Neural crest cell (in vitro differentiated cells): ENCODE measurements around the gene MAP3K7CL. TPM values are rescaled to one million over a fixed set of nuclear protein-coding genes. Genes with fewer than 3 reads are reported as not detected.

Source experiments
- DNase-seq: peaks from one replicate; pipeline ENCODE4 v3.0.0; 2021; ENCODE audit warnings: low read depth, mixed read lengths, low spot score
- H3K27ac Mint-ChIP-seq: one replicate; pipeline ENCODE4 v1.8.0; 2021; ENCODE audit warnings: mild to moderate bottlenecking, mixed read lengths; ENCODE audit not compliant: unreplicated experiment
- H3K27me3 Mint-ChIP-seq: 2 replicates; pipeline ENCODE4 v1.8.0; 2021; ENCODE audit warnings: low read depth, mild to moderate bottlenecking, mixed read lengths
- H3K36me3 Mint-ChIP-seq: 2 replicates; pipeline ENCODE4 v1.8.0; 2021; ENCODE audit warnings: low read depth, mild to moderate bottlenecking, mixed read lengths
- H3K4me1 Mint-ChIP-seq: 2 replicates; pipeline ENCODE4 v1.8.0; 2021; ENCODE audit warnings: mixed read lengths
- H3K4me3 Mint-ChIP-seq: one replicate; pipeline ENCODE4 v1.8.0; 2021; ENCODE audit warnings: mild to moderate bottlenecking, mixed read lengths
- H3K9me3 Mint-ChIP-seq: 2 replicates; pipeline ENCODE4 v1.8.0; 2021; ENCODE audit warnings: mixed read lengths
- CTCF ChIP-seq: fragments of 200-600 bp; sonication (generic); conservative IDR thresholded peaks from 2 replicates; pipeline ENCODE4 v1.5.0; 2021; ENCODE audit warnings: antibody characterized with exemption, mild to moderate bottlenecking
- long read RNA-seq: library from polyadenylated mRNA; unstranded; transcript quantifications from one replicate; pipeline ENCODE4 v2.0.0, GENCODE V29; 2020
- total RNA-seq: library from RNA; stranded (reverse); gene quantifications from 2 replicates; pipeline ENCODE4 v1.2.1, GENCODE V29; 2021

The MAP3K7CL gene
- total RNA-seq = not detected in 2 replicates
- long read RNA-seq = 0 reads

- Mint-ChIP-seq H3K4me1 (no peaks in the 10 kb centered on the region), H3K36me3 (peaks cover 3% of the 10 kb centered on the region), H3K27me3 (no peaks in the 10 kb centered on the region), H3K27ac (no peak within 1 kb of the TSS), H3K9me3 (peaks cover 10% of the 10 kb centered on the region), H3K4me3 (no peak within 1 kb of the TSS)
- no peak for TF ChIP-seq CTCF
- DNase-seq = no peak
Observed at GRCh38 chr21:29130270-29130969, at the start of gene MAP3K7CL. Gene MAP3K7CL (plus strand): TSS chr21:29130644. CDS start chr21:29133345, 2,701 bp downstream.

GRCh38 chr21:29082046-29082815, 48.2 kb upstream of the MAP3K7CL start:
- no peak overlapping the region for H3K4me3 Mint-ChIP-seq
- H3K27ac Mint-ChIP-seq = no peak overlapping the region
- TF ChIP-seq CTCF = no peak
- H3K9me3 Mint-ChIP-seq = no peaks in the 10 kb centered on the region
- H3K4me1 Mint-ChIP-seq = no peaks in the 10 kb centered on the region
- no peaks in the 10 kb centered on the region for H3K36me3 Mint-ChIP-seq
- H3K27me3 Mint-ChIP-seq = peaks cover 16% of the 10 kb centered on the region
- no peak for DNase-seq

GRCh38 chr21:29083306-29083705, 47.1 kb upstream of the MAP3K7CL start:
- TF ChIP-seq CTCF = no peak
- H3K27ac Mint-ChIP-seq = no peak overlapping the region
- no peaks in the 10 kb centered on the region for H3K4me1 Mint-ChIP-seq
- H3K4me3 Mint-ChIP-seq = no peak overlapping the region
- H3K27me3 Mint-ChIP-seq = peaks cover 16% of the 10 kb centered on the region
- no peak for DNase-seq
- no peaks in the 10 kb centered on the region for H3K36me3 Mint-ChIP-seq
- H3K9me3 Mint-ChIP-seq = no peaks in the 10 kb centered on the region

GRCh38 chr21:29084372-29084771, 46.1 kb upstream of the MAP3K7CL start:
- H3K36me3 Mint-ChIP-seq = no peaks in the 10 kb centered on the region
- no peak for TF ChIP-seq CTCF
- no peak overlapping the region for H3K27ac Mint-ChIP-seq
- H3K4me3 Mint-ChIP-seq = no peak overlapping the region
- no peaks in the 10 kb centered on the region for H3K9me3 Mint-ChIP-seq
- H3K27me3 Mint-ChIP-seq = peaks cover 16% of the 10 kb centered on the region
- no peaks in the 10 kb centered on the region for H3K4me1 Mint-ChIP-seq
- no peak for DNase-seq

- no peak for TF ChIP-seq CTCF
- Mint-ChIP-seq H3K4me3 (no peak overlapping the region), H3K9me3 (no peaks in the 10 kb centered on the region), H3K4me1 (peaks cover 5% of the 10 kb centered on the region), H3K27me3 (peaks cover 16% of the 10 kb centered on the region), H3K27ac (no peak overlapping the region), H3K36me3 (no peaks in the 10 kb centered on the region)
- no peak for DNase-seq
Observed at GRCh38 chr21:29085106-29085752, 45.2 kb upstream of the MAP3K7CL start.
